Spinal cord (tissue), 10 donors: ENCODE data around the gene METTL5. TPM values are rescaled to one million over a fixed set of nuclear protein-coding genes. Genes with fewer than 3 reads are reported as not detected.
"Not testable (repeated sequence)": the region's sequence is repeated elsewhere in the genome, so short reads cannot be mapped to it uniquely, and the experiment has no call there.

Source experiments
- DNase-seq, 6 donors: peaks; one replicate each; pipeline versions ENCODE4 v3.0.0 to v3.0.0-alpha.2; 2013 to 2015; ENCODE audit warnings: low spot score in 6 of 6, low read depth in 4 of 6
- H3K27ac ChIP-seq: one replicate; pipeline ENCODE4 v1.5.1; 2013; ENCODE audit warnings: low read depth, low read length, control low read depth
- H3K27me3 ChIP-seq: one replicate; pipeline ENCODE4 v1.6.1; 2013; ENCODE audit warnings: low read length; ENCODE audit not compliant: control insufficient read depth, insufficient read depth
- H3K36me3 ChIP-seq: one replicate; pipeline ENCODE4 v1.6.1; 2013; ENCODE audit warnings: low read length; ENCODE audit not compliant: control insufficient read depth, insufficient read depth
- H3K4me1 ChIP-seq: one replicate; pipeline ENCODE4 v1.6.1; 2013; ENCODE audit warnings: low read length; ENCODE audit not compliant: control insufficient read depth, insufficient read depth
- H3K4me3 ChIP-seq: one replicate; pipeline ENCODE4 v1.5.1; 2013; ENCODE audit warnings: low read depth, low read length, control low read depth
- H3K9me3 ChIP-seq: one replicate; pipeline ENCODE4 v1.6.1; 2013; ENCODE audit warnings: low read length; ENCODE audit not compliant: control insufficient read depth, insufficient read depth
- WGBS: methylation state at CpG from one replicate; pipeline ENCODE4 v1.1.5; 2013; ENCODE audit warnings: missing lambda C conversion rate; ENCODE audit not compliant: insufficient coverage; 5-methylcytosine and 5-hydroxymethylcytosine counted together
- polyA plus RNA-seq, 2 donors: library from polyadenylated mRNA; unstranded; fragments of 120-200 nt; gene quantifications; one replicate each; pipeline ENCODE4 v1.2.1, GENCODE V29; 2013; ENCODE audit not compliant: insufficient read length in 2 of 2
- total RNA-seq, 2 donors: library from RNA; depleted of rRNA in 1 of 2; stranded (reverse); fragments of 120-200 nt in 1 of 2; fragments of >200 nt in 1 of 2; gene quantifications; one replicate each; pipeline versions ENCODE4 v1.2.3 to v1.2.4, GENCODE V29; 2013 to 2014
- donor health status: healthy.

The METTL5 gene
- total and polyA plus RNA-seq, 4 donors: 40.8 to 64.0 (median 46.6) TPM

GRCh38 chr2:169838743-169839489 is 14.2 kb upstream of the METTL5 start:
- Histone ChIP-seq H3K9me3 (no peaks in the 10 kb centered on the region), H3K36me3 (no peaks in the 10 kb centered on the region), H3K4me3 (no peak overlapping the region), H3K4me1 (peaks cover 8% of the 10 kb centered on the region), H3K27ac (no peak overlapping the region), H3K27me3 (no peaks in the 10 kb centered on the region)
- no CpG with 5 or more reads among the region's 2 CpGs for WGBS
- no peak for DNase-seq

- no peaks in the 10 kb centered on the region for H3K9me3 ChIP-seq
- H3K4me3 ChIP-seq: no peak overlapping the region
- peaks cover 3% of the 10 kb centered on the region for H3K36me3 ChIP-seq
- no peak overlapping the region for H3K27ac ChIP-seq
- H3K27me3 ChIP-seq: no peaks in the 10 kb centered on the region
- DNase-seq: no peak
- peaks cover 2% of the 10 kb centered on the region for H3K4me1 ChIP-seq
- no CpG with 5 or more reads among the region's 1 CpG for WGBS
Measured at GRCh38 chr2:169834401-169834800, 9.7 kb upstream of the METTL5 start.

- Histone ChIP-seq H3K27ac (peak overlapping the region; percentile 70), H3K36me3 (peaks cover 4% of the 10 kb centered on the region), H3K27me3 (no peaks in the 10 kb centered on the region), H3K9me3 (no peaks in the 10 kb centered on the region), H3K4me3 (peak overlapping the region; percentile 45), H3K4me1 (peaks cover 17% of the 10 kb centered on the region)
- DNase-seq: peak in 3 of 6 donors; percentile 33 to 87 (median 72)
- WGBS: 2% methylated on average over 13 of the region's 13 CpGs
Measured at GRCh38 chr2:169828141-169828811, 3.6 kb upstream of the METTL5 start.

GRCh38 chr2:169827272-169828140 is 2.8 kb upstream of the METTL5 start, which contains the start of gene UBR3:
Gene UBR3, plus strand, starts transcription at chr2:169827454. Its CDS starts 54 bp downstream, at chr2:169827508.
- H3K27ac ChIP-seq: peak within 1 kb of the TSS; percentile 70
- peaks cover 21% of the 10 kb centered on the region for H3K4me1 ChIP-seq
- peaks cover 4% of the 10 kb centered on the region for H3K36me3 ChIP-seq
- WGBS: under 1% methylated on average over 104 of the region's 104 CpGs
- H3K27me3 ChIP-seq: no peaks in the 10 kb centered on the region
- H3K9me3 ChIP-seq: no peaks in the 10 kb centered on the region
- H3K4me3 ChIP-seq: peak within 1 kb of the TSS; percentile 45
- peak; percentile 80 to 98 (median 86) for DNase-seq

GRCh38 chr2:169823996-169824372 is 721 bp downstream of the METTL5 start:
- H3K27ac ChIP-seq: peak overlapping the region; percentile 74
- no peaks in the 10 kb centered on the region for H3K9me3 ChIP-seq
- no CpG with 5 or more reads among the region's 4 CpGs for WGBS
- H3K4me1 ChIP-seq: peaks cover 16% of the 10 kb centered on the region
- H3K36me3 ChIP-seq: no peaks in the 10 kb centered on the region
- DNase-seq: peak in 1 of 6 donors; percentile 7
- no peaks in the 10 kb centered on the region for H3K27me3 ChIP-seq
- H3K4me3 ChIP-seq: peak overlapping the region; percentile 82

GRCh38 chr2:169822785-169823392 is 1.8 kb downstream of the METTL5 start:
- 83% methylated on average over 2 of the region's 4 CpGs for WGBS

GRCh38 chr2:169822036-169822435 is 2.7 kb downstream of the METTL5 start:
- WGBS: no CpG with 5 or more reads among the region's 3 CpGs
- Histone ChIP-seq H3K27me3 (no peaks in the 10 kb centered on the region), H3K9me3 (no peaks in the 10 kb centered on the region), H3K4me1 (peaks cover 14% of the 10 kb centered on the region), H3K27ac (no peak overlapping the region), H3K36me3 (no peaks in the 10 kb centered on the region), H3K4me3 (no peak overlapping the region)
- DNase-seq: no peak

More at GRCh38 chr2:169822785-169823392, 1.8 kb downstream of the METTL5 start:
- H3K4me3 ChIP-seq: no peak overlapping the region
- no peak overlapping the region for H3K27ac ChIP-seq
- peaks cover 16% of the 10 kb centered on the region for H3K4me1 ChIP-seq
- no peaks in the 10 kb centered on the region for H3K9me3 ChIP-seq
- H3K27me3 ChIP-seq: no peaks in the 10 kb centered on the region
- H3K36me3 ChIP-seq: no peaks in the 10 kb centered on the region
- DNase-seq: no peak

- H3K27ac ChIP-seq, H3K9me3 ChIP-seq, H3K4me3 ChIP-seq, H3K4me1 ChIP-seq, DNase-seq, H3K36me3 ChIP-seq, H3K27me3 ChIP-seq: not testable (repeated sequence)
- WGBS: 100% methylated on average over 5 of the region's 7 CpGs
Measured at GRCh38 chr2:169820101-169820500, 4.6 kb downstream of the METTL5 start.

- Histone ChIP-seq H3K4me3 (no peak overlapping the region), H3K9me3 (peaks cover 1% of the 10 kb centered on the region), H3K36me3 (peaks cover 9% of the 10 kb centered on the region), H3K27ac (no peak overlapping the region), H3K27me3 (no peaks in the 10 kb centered on the region), H3K4me1 (peaks cover 4% of the 10 kb centered on the region)
- 100% methylated on average over 1 of the region's 1 CpG for WGBS
- DNase-seq: no peak
Measured at GRCh38 chr2:169819106-169819505, 5.6 kb downstream of the METTL5 start.
